Glomerular endothelial cell (primary cell): Measurements from ENCODE around the gene GALNT14. TPM values are rescaled to one million over a fixed set of nuclear protein-coding genes. Genes with fewer than 3 reads are reported as not detected.

Experiments
- DNase-seq: peaks from one replicate; pipeline ENCODE4 v3.0.0-alpha.2; 2011; ENCODE audit warnings: low read depth, low spot score; ENCODE audit errors: extremely low read depth
- total RNA-seq: library from RNA; depleted of rRNA; stranded (reverse); fragments of >200 nt; gene quantifications from 2 replicates; pipeline ENCODE4 v1.2.3, GENCODE V29; 2015

Gene GALNT14
- total RNA-seq, 1 donor from 2014 or later: 17.0 TPM

GRCh38 chr2:31060397-31060796 lies 77.8 kb downstream of the GALNT14 start:
- no peak for DNase-seq

GRCh38 chr2:31058096-31059035 lies 79.9 kb downstream of the GALNT14 start:
- no peak for DNase-seq

- no peak for DNase-seq
Observed at GRCh38 chr2:31057691-31058090, 80.5 kb downstream of the GALNT14 start.

GRCh38 chr2:31055938-31056337 lies 82.3 kb downstream of the GALNT14 start:
- DNase-seq: no peak

- DNase-seq: no peak
Observed at GRCh38 chr2:31054842-31055388, 83.3 kb downstream of the GALNT14 start.

GRCh38 chr2:31053929-31054782 lies 84.1 kb downstream of the GALNT14 start:
- DNase-seq: no peak

- no peak for DNase-seq
Observed at GRCh38 chr2:31052284-31052683, 86.0 kb downstream of the GALNT14 start.

GRCh38 chr2:31051258-31052140 lies 86.7 kb downstream of the GALNT14 start:
- no peak for DNase-seq

GRCh38 chr2:31049916-31050588 lies 88.2 kb downstream of the GALNT14 start:
- DNase-seq: no peak

GRCh38 chr2:31049264-31049663 lies 89.0 kb downstream of the GALNT14 start:
- DNase-seq: no peak

GRCh38 chr2:31047599-31047998 lies 90.6 kb downstream of the GALNT14 start:
- DNase-seq: no peak

GRCh38 chr2:31038385-31038784 lies 99.9 kb downstream of the GALNT14 start:
- DNase-seq: no peak

- no peak for DNase-seq
Observed at GRCh38 chr2:31037058-31037457, 101.2 kb downstream of the GALNT14 start.

GRCh38 chr2:31033032-31033431 lies 105.2 kb downstream of the GALNT14 start:
- DNase-seq: no peak

- no peak for DNase-seq
Observed at GRCh38 chr2:31032475-31032874, 105.8 kb downstream of the GALNT14 start.

- no peak for DNase-seq
Observed at GRCh38 chr2:31031132-31031706, 107.0 kb downstream of the GALNT14 start.

- DNase-seq: no peak
Observed at GRCh38 chr2:31028417-31028816, 109.8 kb downstream of the GALNT14 start.

- no peak for DNase-seq
Observed at GRCh38 chr2:31027549-31027948, 110.7 kb downstream of the GALNT14 start.

- no peak for DNase-seq
Observed at GRCh38 chr2:31023541-31023940, 114.7 kb downstream of the GALNT14 start.
